NCI-H524 (cell line): ENCODE data around the gene LRRC8D.

Experiments used
- DNase-seq, 2 experiments: peaks; one replicate each; lab custom pipeline; 2025; lab: John Stamatoyannopoulos, UW

Gene LRRC8D

DNA sequence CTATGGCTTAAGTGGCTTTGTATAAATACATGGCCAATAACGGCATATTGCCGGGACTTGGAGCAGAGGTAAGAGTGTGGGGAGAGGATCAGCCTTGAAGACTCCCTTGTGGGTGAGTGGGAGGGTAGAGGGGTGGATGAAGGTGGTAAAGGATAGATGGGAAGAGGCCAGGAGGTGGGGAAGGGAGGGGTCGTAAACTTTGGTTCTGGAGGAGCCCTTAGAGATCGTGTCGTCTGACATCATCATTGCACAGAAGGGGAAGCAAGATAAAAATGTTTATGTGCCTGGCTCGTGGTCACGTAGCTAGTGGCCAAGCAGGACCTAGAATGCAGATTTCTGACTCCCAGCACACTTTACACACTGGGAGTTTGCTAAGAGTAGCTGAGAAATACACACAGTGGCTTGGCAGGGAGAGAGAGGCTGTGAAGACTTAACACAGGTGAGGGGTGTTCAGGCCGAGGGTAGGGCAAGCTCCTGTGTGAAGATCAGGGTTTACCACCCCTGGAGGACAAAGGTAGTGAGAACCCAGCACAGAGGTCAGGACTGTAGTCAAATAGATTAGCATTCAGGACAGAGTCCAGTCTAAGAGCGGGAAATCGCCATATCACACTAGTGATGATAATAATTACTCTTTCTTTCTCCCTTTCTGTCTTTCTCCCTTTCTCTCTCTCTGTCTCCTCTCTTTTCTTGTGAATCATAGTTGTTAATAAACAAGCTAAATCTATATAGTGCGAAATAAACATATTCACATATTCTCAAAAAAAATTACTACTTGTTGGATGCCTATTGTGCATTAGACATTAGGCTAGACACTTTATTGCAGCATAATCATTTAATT, 75.5 kb downstream of the LRRC8D start:
- DNase-seq, result no peak

DNA sequence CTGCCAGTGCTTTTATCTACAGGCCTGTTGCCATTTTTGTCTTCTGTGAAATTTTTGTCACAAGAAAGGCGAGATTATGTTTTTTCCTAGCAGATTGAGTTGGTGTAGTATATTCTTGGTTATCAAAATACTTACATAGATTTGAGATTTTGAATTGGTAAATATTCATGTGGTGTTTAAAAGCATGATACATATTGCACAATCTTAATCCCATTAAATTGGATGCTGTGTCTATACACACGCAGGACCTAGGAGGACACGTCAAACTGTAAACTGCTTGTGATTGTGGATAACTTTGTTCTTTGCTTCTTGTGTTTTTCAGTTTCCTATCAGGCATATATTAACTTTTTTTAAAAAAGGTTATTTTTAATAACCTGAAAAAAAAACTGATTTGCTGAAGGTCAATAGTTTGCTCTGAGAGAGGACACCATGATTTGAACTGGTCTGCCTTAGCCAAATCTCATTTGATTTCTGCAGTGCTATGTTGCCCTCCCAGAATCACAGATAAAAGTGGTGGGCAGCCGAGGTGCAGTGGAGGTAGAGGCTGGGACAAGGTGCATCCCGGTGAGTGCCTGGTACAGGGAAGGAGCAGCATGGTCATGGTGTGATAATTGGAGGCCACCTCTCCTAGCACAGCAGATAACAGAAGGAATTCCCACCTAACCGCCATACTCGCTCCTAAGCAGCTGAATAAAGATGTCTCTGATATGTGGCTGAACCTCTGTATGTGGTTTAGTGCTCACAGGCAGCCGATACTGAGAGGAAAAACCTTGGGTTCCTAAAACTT, 76.7 kb downstream of the LRRC8D start:
- no peak for DNase-seq

DNA sequence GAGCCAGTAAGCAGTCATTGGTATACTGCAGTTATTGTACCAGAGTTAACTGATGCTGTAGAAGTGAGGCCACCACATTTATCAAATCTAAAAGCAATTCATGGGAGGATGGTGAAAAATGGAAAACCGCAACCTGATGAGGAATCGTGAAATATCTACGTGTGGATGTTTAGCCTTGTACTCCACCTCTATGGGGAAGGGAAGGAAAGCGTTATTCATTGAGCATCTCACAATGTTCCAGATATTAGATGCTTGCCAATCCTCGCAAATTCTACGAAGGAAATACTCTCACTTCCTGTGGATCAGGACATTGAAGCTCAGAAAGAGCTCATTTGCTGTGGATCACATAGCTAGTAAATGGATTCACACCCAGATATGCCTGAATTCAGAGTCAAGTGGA, 77.3 kb downstream of the LRRC8D start:
- DNase-seq, result no peak

DNA sequence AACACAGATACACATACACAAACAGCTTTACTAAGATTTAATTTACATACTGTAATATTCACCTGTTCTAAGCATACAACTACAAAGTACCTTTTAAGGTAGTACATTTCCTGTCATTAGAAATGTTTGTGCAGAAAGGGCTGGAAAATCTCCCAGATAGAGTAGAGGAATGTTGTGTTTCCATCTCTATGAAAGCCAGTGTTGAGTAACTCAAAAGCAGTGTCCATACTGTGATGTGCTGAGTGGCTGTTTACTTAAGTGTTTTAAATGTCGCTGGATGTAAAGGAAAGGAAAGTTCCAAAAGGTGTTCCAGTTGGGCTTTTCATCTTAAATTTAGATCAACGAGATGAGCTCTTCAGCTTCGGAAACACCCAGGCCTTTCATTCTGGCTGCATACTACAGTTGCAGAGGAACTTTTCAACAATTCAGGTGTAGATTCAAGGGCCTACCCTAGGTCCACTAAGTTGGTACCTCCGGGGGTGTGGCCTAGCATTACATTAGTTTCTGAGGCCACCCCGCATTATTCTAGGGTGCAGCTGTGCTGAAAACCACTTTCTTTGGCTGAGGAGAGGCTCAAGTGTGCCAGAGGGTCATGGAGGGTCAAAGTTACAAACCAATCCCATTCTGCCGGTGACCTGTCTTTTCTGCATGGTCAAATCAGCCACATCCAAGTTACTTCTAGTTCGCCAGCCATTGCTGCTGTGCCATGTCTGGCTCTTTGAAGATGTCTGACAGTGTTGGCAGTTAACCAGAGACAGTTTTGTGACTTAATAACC, 78.1 kb downstream of the LRRC8D start:
- DNase-seq, result no peak

DNA sequence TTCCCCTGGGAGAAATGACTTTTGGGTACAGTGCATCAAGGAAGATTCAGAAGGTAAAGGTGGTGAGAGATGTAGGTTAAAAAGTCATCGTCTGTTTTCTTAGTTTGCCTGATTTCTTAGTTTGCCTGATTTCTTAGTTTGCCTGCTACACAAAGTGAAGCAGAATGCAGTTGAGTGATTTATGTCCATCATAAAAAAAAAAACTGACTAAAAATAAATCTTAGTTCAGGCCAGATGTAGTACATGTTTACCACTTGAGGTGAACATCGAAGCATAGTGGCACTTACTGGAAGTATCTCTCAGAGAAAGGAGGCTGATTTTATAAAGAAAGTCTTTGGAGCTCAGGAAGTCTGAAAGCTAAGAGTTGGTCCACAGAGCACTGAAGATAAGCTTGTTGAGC, 79.5 kb downstream of the LRRC8D start:
- DNase-seq, result no peak

DNA sequence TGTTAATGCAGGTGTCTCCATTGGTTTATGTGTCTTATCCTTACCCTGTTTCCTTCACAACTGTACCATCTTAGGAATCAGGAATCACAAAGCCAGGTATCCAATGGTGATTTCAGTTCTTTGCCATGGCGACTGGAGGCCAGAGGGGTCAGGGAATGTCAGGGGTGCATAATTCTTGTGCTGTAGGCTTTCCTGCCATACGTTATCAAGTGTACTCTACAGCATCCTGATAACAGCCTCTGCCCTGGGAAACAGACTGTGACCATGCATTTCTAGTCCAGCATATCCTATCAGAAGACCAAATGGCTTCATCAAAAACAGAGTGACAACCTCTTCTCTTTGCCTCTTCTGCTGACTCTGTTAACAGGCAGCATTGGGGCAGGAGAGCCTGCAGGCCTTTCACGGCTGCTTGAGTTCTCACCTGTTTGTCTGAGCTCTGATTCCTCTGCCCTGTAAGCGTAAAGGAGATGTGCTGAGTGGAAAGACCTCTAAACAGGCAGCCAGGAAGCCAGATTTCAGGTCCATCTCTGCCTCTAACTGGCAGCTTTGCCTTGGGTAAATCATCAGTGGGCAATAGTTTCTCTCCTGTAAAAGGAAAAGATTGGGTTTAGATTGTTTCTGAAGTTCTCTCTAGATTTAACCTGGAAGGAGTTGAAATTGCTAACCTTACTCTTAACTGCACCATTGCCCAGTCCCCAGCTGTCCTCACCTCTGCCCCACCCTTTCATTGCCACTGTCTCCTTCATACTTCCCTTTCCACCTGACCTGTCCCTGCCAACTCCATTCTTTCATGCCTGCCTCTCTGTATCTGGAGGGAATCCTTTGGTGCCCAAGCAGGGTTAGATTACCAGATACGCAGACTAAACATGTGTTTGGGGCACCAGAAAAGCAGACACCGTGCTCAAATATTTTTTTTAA, 80.2 kb downstream of the LRRC8D start:
- DNase-seq, result no peak

DNA sequence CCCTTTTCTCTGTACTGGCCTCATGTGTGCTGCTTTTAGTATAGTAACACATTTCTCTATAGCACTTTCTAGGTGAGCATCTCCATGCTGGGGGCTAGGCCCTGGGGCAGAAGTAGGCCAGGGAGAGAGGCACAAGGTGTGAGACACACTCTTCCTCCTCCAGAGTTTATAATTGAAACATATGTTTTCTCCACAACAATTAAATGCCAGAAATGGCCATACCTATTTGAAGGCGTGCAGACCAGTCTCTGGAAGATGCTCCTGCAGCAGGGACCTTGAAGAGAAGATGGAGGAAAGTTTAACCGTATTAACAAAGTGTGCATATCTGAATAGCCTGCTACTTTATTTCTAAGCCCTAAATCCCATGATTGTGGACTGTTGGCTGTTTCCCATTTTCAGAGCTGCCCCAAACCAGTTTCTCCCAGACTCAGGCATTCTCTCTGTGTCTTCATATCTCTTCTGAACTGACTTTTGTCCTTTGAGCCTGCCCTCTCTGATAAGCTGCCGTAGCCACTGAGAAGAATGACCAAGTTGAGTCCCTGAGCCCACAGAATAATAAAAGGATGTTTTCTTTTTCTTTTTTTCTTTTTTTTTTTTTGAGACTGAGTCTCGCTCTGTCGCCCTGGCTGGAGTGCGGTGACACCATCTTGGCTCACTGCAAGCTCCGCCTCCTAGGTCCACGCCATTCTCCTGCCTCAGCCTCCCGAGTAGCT, 81.3 kb downstream of the LRRC8D start:
- DNase-seq, result no peak

DNA sequence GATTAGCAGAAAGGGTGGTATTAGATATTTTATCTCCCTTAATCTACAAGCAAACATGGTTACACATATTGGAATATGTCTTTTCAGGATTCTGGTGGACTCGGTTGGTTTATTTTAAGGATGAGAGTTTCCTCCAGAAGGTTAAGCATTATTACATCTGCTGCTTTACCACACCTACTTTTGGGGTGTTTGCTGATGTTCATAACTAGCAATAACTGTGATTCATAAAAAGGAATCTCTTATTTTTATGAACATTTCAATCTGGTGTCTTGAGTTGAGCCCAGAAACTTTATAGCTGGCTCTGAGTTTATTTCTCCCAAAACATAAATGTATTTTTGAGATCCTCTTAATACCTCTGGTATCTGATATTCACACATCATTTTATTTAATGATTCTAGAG, 82.7 kb downstream of the LRRC8D start:
- no peak for DNase-seq

DNA sequence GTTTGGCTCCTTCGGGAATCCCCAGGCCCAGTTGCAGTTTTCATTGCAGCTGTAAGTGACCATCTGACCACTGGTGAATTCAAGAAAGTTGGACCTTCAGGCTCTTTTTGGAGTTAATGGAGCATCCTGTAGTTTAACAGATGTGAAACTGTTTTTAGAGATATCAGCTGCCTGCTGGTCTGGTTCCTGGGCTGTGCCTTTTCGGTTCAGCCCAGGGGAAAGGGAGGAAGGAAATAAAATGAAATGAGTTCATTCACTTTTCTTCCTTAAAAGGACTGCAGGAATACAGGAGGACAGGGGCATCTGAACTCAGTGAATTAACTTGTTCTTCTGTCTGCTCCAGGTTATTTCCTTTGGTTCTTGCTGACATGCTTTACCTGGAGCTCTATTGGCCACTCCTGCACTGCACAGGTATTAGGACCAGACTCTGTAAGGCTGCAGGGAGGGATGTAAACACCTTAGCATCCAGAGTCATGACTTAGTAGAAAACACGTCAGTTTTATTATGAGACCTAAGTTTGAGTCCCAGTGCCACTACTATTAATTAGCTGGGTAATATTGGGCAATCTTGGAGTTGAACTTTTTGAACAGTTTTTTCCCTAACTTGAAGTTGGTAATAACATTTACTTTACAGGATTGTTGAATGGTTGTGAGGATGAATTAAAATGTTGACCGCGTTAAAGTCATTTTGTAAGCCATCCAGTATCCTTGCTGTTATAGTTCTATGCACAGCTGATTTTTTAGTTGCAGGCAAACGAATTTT, 83.6 kb downstream of the LRRC8D start:
- no peak for DNase-seq

DNA sequence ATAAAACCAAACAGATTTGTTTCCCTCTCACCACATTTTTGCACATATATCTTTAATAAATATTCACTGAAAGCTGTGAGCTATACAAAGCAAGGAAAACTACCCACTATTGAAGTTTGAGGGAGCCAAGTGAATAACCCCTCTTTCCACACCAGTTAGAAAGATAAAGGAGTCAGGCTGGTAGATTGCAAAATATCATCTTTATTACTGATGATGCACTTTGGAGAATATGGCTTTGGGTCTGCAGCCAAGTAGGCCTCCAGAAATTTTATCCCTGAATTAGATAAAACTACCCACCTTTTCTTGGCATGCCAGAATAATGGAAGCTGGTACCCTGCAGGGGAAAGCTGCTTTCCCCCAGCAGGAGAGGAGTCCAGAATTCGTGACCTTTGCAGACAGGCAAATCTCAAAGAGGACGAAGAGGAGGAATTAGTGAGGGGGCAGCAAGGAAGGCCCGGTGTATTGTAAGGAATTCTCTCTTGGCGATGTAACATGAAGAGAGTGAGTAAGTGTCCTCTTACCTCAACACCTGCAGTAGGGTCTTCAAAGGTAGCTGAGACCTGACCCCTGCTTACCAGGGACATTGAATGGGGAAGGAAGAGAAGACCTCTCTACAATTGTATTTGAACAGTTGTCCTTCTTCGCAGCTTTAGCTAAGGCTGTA, 84.7 kb downstream of the LRRC8D start:
- DNase-seq, result no peak

DNA sequence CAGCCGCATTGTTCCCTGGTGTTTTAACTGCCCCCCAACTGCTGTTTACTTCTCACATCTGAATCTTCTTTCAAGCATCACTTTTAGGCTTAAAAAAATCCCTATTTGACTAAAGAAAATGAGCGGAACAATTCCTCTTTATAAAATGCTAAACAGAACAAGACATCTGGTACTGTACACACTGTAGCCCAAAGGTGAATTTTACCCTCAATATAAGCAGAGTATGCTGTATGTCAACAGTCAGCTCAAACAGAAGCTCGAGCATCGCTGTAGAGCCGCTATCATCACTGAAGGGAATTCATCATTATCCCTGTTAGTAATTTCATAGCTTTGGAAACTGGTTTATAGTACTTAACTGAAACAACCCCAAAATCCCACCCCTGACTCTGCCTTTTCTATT, 85.3 kb downstream of the LRRC8D start:
- DNase-seq, result no peak

DNA sequence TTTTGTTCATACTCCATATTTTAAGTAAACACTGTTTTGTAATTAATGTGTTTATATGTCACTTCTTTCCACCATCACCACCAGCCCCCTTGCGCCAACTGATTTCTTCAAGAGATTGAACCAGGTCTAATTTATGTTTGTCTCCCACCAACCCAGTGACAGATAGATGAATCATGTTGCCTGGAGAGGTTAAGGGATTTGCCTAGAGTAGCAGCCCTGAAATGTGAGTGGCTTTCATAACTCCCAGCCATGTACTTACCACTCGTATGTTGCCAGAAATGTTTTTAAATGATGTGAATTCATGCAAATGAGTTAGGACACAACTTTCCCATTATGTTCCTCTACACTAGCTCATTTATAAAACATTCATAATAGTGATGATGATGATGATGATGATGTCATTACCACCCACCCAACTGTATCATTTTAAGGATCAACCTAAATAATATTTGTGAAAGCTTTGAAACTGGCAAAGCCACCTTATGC, 86.9 kb downstream of the LRRC8D start:
- DNase-seq, result no peak

DNA sequence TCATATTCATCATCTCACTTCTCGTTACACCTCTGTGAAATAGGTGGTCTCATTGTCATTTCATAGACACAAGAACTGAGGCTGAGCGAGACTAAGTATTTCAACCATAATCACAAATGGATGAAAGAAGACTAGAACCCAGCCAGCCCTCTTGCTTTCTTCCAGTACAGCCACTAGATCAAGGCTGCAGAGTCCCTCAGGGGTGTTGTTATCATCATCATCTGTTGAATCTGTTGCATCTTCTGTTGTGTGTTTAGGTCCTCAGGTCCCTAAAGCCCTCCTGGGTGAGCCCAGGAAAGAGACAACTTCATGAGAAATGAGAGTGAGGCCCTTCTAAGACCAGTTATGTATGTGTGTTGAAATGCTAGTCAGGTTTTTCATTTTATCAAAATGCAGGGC, 87.4 kb downstream of the LRRC8D start:
- no peak for DNase-seq

DNA sequence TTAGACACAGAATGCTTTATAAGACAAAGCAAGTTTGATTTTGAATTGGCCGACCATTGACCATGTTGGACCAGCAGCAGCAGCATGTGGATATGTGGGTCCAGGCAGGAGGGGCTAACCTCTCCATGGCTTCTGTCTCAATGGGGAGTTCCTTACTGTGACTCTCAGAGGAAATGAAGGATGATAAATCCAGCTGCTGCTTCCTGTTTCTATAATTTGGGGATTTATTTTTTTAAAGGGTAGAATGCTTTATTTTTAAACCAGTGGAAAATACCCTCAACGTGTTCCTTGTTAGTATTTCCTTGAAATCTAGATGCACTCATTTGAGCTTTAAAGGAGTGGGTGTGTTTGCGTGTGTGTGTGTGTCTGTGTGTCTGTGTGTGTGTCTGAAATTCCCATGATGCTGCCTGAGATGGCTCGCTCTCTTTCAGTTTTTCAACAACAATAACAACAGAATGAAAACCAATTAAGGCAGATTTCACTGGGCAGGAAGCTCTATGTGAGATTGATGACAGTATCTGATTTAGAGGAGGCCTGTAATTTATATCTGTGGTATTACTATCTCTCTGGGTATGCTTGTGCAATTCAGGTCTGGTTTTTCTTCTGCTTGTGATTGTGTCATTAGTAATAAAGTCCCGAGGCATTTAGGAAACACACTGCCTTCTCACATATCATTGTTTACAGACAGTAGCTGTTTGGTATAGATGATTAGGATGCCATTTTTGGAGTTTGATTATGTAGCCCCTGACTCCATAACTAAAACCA, 88.0 kb downstream of the LRRC8D start:
- no peak for DNase-seq

DNA sequence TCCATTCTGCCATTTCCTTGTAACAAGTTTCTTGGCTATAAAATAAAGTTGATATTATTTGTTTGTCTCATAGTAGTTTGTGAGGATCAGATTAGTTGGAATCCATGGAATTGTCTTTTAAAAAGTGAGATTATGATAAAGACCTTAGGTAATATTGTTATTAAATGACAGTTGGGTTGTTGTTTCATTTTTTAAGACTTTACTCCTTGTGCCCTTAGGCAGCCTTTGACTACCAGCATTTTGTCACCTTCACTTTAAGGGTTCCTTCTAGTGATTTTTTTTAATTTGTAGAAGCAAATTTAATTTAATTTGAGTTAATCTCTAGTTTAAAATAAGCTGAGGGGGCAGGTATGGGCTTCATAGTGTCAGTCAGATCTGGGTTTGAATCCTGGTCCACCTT, 89.4 kb downstream of the LRRC8D start:
- DNase-seq, result no peak

DNA sequence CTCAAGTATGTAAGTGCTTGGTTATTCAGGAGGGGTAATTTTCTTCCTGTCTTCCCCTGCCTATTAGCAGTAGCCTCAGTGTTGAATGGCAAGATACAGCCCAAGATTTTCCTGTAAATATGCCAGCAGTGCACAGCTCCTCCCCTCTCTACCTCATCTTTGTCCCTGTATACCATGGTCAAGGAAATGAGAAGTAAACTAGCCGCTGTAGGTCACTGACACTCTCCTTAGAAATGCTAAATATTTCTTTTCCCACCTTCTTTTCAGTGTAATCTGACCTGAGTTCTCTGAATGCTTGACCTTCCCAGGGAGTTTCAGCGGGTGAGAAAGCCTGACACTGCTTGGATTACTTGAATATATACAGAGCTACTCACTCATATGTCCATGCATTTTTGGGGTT, 89.9 kb downstream of the LRRC8D start:
- no peak for DNase-seq

DNA sequence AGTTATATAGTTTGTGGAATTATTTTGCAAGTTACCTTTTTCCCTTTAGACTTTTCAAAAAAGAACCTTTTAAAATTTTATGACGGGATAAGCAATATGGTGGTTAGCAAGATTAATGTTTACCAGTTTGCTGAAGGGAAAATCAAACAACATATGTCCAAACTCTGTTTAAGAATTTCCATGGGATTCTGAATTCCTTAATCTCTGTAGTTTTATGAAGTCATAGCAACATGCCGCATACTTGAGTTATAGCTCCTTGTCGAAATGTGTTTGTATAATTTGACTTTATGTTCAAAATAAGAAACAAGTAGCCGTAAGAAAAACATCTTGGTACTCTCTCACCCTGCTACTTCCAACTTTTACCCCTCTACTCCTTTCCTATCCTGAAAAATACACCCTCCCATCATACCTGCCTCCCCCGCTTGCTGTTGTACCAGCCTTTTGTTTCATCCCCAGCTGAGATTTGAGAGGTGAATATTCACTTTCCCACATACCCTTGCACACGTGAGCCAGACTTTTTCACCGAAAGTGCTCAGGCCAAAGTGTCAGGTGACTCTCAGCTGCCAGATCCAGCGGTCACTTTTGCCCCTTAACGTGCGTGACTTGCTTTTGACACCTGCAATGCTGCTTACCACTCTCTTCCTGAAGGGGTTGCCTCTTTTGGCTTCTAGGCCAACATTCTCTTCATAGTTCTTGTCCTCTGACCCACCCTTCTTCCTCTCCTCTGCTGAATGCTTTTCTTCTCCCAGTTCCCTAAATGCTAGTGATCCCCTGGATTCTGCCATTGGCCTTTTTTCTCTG, 90.6 kb downstream of the LRRC8D start:
- DNase-seq, result no peak

DNA sequence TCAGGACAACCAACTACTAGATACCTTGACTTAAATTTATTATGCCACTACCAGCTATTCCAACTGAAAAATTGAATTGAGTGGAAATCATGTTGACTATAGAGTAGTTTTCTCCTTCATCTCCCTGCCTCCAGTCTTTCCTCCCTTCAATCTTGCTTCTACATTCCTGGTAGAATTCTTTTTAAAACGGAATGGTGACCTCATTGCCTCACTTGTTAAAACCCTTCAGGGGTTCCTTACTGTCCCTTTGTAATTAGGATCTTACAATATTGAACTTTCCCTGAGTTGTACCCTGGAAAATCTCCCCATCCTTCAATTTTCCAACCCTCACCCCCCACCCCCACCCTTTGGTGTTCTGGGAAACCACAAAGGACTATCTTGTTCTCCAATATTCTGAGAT, 91.2 kb downstream of the LRRC8D start:
- DNase-seq, result no peak
